Right forelimb (tissue), 1 donor: ENCODE data around the gene NECTIN4.
A peak's percentile ranks its signal among the peaks of the same experiment; 100 is the strongest.

ENCODE experiments used
- DNase-seq: peaks from one replicate; pipeline ENCODE4 v3.0.0-alpha.2; 2018

The NECTIN4 gene

DNA sequence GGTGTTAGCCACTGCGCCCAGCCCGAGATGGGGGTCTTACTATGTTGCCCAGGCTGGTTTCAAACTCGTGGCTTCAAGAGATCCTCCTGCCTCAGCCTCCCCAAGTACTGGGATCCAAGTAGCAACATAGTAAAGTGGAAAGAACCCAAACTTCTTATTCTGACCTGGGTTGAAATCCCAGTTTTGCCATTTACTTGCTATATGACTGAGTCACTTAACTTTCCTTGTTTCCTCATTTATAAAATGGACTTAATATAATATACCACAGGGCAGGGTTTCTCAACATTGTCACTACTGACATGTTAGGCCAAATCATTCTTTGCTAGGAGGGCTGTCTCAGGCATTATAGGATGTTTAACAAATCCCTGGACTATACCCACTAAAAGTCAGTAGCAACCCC is 21.8 kb upstream of the NECTIN4 start:
- no peak for DNase-seq

DNA sequence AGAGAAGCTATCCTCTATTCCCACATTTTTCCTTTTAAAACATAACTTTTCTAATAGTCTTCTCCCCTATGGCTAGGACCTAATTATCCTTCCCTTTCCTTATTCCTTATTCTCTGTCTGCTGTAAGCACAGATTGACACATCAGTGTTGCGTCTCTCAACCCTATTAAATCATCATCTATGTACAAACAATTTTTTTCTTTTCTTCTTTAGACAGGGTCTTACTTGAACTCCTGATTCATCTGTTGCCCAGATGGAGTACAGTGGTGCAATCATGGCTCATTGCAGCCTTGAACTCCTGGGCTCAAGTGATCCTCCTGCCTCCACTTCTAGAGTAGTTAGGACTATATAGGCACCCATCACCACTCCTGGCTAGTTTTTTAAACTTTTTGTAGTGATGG is 17.1 kb upstream of the NECTIN4 start:
- no peak for DNase-seq

DNA sequence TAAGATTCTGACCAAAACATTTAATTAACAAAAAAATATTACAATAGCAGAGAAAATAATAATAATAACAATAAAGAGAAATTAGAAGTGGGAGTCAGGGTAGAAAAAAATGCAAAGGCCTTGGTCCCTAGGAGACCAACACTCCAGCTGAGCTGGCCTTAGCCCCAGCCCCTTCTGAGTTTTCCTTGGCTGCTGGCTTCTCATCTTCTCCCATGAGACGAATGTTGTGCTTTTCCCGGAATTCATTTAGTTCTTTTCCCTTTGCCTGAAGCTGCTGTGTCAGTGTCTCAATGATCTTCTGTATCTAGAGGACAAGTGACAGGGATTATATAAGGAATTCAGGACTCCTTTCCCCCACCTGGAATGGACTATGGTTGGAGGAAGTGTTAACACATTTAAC is 11.2 kb upstream of the NECTIN4 start:
- no peak for DNase-seq

DNA sequence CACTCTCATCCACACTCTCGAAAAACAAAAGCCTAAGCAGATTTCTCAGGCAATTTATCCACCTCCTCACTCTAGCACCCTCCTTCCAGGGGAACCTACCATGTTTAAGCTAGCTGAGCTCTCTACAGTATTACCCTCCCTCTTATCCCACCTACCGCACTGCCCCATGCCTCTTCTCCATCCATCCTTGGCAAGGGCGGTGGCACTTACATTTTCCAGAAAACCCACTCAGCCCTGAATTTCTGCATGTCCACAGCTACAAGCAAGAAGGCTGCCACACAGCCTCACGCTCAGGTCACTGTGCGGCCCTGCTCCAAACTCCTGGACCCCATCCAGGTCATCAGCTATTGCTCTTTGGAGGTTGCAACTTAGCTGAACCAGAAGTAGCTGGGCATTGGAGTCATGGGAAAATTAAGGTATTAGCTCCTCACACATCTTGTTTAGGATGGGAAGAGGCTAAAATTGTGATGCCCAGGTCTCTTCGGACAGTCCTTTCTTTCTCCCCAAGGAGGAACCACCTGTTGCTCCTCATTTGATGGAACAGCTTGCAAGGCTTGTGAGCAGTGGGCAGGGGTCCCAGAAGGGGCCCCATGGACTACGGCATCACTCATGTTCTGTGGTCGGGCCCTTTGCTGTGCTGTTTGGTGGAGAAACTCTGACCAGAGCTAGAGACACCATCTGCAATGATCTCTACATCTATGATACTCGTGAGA is 9.9 kb upstream of the NECTIN4 start:
- no peak for DNase-seq

DNA sequence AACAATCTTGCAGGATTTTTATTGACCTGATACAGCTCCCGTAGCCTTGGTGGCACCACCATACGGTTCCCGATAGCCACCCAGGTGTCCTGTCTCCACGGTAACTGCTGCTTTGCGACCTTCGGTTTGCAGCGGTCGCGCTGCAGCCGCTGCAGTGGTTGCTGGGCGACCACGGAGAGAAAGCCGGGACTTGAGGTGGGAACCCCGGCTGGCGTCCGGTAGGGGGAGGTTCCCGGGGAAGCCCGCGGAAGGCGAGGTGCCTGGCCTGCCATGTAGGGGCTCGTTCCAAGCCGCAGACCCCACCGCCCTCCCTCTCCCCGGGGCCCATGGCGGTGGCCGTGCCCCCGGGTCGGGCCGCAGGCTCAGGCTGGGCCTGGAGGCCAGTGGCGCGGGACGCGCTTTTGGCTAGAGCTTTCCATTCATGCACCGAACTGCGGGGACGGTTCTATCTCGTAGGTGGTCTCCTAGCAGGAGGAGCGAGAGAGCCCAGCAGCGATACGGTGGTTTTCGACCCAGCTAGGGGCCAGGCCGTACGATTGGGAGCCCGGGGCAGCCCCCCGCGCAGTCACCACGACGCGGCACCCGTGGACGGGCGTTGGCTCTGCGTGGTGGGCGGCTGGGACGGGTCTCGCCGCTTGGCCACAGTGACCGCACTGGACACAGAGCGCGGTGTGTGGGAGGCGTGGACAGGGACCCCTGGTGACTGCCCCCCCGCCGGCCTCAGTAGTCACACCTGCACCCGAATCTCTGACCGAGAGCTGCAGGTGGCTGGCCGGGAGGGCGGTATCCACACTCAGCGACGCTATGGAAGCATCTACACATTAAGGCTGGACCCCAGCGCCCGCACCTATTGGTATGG is 9.1 kb upstream of the NECTIN4 start, which contains the start of gene KLHDC9:
TSS of gene KLHDC9 (plus strand) at position 152 of the 859 bp plus-strand sequence. CDS start at position 327, 175 bp downstream.
- peak; percentile 70 for DNase-seq

DNA sequence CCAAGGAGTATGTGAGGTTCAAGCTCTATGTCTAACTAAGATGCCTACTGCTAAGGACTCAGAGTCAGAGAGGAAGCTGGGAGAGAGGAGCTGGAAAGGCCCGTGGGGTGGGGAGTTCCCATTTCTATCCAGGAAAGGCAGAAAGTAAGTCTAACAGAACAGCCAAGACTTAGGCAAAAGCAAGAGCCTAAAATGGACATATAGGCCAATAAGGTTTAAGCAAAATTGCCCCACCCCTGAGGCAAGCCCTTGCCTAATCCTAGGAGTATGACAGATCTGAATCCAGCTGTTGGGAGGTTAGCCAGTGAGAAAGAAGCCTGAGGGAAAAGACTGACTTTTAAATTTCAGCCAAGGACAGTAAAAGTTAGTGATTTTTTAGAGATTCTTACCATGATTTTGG is 7.2 kb upstream of the NECTIN4 start:
- DNase-seq, result no peak

DNA sequence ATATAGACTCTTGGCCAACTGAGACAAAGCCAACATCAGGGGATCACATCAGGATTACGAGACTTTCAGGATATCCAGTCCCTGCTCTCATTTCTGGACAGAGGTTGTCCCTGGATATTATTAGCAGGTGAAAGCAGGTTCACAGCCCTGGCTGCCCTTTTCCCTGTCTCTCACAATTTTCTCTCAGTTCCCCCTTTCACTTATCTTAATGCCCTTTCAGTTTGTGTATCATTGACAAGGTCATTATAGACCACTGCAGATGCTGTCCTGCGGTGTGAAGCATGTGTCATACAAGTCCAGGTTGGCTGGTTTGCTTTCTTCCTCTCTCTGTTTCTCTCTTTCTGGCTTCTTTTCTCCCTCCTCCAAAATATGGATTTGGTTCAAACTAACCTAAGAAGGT is 6.7 kb upstream of the NECTIN4 start:
- DNase-seq, result no peak

DNA sequence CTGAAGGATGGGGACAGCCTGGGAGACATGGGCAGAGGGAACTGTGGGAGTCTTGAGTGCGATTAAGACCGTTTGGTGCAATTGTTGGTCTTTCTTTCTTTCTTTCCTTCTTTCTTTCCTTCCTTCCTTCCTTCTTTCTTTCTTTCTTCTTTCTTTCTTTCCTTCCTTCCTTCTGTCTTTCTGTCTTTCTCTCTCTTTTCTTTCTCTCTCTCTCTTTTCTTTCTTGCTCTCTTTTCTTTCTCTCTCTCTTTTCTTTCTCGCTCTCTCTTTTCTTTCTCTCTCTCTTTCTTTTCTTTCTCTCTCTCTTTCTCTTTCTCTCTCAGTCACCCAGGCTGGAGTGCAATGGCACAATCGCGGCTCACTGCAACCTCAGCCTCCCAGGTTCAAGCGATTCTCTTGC is 5.9 kb upstream of the NECTIN4 start:
- no peak for DNase-seq

DNA sequence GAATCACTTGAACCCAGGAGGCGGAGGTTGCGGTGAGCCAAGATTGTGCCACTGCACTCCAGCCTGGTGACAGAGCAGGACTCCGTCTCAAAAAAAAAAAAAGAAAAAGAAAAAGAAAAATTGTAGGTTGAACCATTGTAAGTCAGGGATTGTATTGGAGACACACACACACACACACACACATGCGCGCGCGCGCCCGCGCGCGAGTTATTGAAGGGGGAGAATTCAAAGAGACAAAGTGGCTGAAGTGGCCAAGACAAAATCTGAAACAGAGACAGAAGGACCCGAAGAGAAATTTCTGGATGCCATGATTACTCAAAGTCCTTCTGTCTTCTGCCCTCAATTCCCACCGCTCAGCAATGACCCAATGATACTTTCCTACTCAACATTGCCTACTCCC is 5.1 kb upstream of the NECTIN4 start:
- DNase-seq, result no peak

DNA sequence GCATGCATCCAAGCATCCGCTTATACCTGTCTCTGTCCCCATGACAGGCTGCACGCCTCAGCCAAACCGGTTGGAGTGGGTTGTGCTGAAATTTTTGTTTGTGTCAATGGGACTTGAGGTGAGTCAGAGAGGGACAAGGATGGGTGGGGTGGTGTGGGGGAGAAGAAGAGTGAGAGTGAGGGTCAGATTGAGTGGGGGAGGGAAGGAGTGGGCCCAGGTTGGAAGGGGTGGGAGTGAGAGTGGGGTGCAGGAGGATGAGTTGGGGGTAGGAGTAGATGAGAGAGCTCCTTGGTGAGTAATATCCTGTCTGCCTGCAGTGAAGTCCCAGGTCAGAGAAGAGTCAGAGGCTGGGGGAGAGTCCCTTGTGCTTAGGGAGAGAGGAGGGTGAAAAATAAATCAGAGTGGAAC is 3.3 kb upstream of the NECTIN4 start:
- DNase-seq, result no peak

DNA sequence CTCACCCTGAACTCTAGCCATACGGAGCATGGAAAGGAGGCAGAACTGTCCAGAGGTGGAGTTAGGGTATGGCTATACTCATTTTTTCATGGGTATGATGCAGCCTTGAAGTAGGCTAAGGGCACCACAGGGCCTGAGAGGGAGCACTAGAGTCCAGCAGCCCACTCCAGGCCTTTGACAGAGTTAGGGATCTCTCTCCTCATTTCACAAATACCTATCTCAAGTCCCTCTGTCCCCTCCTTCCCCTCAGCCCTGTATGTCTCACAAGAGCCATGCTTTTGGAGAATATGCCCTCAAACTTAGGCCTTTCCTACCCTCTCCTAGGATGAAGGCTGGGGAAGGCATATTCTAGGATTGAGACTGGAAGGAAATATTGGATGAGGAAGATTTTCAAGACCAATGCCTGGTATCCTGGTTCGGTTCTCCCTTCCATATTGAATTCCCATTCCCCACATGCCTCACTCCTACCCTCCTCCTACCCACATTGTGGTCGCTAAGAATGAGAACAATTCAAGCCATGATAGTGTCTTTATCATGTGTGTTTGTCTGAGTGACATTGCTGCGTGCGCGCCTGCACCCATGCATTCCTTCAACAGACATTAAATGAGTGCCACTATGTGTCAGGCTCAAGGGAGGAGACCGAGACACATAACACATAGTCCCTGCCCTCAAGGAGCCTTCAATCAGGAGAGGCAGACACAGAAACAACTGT is 2.6 kb upstream of the NECTIN4 start:
- no peak for DNase-seq

DNA sequence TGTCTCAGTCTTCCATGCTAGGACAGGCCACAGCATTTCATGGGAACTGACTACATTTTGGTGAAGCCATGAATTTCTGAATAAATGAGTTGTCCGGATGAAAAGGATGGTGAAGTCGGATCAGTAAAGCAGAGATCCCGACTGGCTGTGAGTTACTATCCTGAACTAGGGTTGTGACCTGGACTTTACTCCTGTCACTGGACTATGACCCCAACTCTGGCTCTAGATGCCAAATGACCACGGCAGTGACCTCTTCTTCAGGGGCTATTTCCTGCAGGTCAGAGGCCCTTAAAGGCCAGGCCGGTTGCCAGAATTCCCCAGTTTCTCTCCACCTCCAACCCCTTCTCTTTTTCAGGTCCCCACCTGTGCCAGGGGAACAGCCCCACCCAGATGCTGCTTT is 1.7 kb upstream of the NECTIN4 start:
- DNase-seq, result no peak

DNA sequence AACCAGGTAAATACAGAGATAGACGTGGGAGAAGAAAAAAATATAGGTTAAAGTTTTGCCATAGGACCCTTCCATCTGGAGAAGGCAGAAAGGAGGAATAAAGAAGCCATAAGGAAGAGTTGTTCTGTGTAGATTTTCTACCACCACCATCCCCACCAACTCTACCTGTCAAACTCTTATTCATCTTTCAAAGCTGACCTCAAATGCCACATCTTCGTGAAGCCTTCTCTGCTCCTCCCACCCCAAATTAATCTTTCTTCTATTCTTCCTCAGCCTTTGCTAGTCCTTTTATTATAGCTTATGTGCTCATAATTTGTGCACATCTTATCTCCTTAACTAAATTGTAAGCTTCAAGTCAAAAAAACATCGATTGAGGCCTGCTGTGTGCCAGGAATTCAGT is 1.3 kb upstream of the NECTIN4 start:
- no peak for DNase-seq

DNA sequence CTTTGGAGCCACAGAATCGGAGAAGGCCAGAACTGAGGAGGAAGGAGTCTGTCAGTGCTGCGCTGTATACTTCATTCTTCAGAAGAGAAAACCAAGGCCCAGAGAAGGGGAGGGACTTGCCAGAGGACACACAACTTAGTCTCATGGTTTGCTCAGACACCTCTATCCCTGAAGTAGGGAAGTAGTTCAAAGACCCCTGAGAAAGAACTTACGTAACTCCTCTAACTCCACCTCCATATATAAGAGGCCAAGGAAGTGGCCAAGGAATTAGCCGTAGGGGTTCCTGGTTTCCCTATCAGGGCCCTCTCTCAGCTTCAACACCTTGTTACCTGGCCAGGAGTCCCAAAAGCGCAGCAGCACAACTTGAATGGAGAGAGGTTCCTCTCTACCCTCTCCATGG is 580 bp upstream of the NECTIN4 start:
- DNase-seq, result no peak

DNA sequence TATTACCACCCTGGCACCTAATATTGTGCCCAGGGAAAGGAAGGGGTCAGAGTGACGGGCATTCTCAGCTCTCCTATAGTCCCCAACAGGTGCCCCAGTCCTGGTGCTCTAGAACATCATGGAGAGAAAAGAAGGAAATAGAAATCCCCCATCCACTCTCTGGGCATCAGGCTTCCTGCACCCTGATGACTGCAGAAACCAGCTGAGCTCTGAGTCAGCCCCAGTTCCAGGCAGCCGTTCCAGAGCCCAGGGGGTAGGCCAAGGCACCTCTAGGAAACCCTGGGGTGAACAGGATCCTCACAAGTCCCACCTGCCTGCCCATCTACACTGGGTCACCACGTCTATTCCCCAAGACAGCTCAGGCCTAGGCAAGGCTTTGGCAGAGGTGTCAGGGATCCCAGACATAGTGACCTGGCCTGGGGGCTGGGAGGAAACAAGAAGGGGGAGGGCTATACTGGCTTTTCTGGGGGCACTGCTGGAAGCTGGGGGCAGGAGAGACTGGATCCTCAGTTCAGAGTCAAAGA is 709 bp downstream of the NECTIN4 start:
- no peak for DNase-seq

DNA sequence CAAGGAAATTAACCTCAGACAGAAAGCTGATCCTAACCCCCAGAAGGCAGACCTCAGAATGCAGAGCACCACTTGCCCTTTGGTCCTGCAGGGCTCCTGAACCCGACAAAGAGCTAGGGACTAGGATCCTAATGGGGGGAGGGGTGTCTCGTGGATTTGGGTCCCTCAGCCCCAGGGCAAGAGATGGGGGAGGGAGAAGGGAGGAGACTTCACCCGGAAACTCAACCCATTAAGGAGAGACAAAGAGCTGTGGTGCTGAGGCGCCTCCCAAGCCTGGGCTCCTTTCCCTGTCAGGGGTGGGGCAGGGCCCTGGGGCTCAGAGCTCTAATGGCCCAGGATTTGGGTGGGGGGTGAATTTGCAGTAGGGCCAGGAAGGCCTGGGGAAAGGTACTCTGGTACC is 2.9 kb downstream of the NECTIN4 start:
- no peak for DNase-seq

DNA sequence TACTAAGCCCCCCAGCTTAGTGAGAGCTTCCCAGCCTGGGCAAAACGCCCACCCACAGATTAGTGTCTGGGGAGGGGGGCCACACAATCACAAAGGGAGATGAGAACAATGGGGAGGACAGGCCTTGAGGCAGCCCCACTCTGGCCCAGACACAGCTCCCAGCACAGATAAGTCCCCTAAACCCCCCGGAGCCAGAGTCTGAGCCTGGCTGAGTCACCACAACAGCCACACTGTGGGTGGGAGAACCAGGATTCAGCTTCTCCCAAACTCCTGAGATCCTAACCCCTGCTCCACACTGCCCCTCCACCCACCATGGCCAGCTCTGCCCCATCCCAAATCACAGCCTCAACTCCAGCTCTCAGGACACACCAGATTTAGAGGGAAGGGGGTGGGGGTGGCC is 4.2 kb downstream of the NECTIN4 start:
- no peak for DNase-seq

DNA sequence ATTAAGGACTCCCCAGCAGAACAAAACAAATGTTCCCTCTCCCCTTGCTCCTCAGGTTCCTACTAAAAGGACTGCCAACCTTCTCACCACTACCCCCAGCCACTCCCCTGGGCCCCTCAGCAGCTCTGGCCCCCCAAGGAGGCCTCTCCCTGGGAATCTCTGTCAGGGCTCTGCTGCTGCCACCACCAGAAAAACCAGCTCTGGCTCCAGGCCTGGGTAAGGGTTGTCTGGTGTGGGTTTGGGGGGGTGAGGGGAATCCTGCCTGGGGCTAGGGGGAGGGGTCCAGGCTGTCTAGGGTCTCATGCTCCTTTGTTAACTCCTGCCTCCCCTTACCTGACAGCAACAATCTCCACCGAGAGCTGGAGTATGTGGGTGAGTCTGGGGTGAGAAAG is 4.8 kb downstream of the NECTIN4 start:
- DNase-seq, result no peak

DNA sequence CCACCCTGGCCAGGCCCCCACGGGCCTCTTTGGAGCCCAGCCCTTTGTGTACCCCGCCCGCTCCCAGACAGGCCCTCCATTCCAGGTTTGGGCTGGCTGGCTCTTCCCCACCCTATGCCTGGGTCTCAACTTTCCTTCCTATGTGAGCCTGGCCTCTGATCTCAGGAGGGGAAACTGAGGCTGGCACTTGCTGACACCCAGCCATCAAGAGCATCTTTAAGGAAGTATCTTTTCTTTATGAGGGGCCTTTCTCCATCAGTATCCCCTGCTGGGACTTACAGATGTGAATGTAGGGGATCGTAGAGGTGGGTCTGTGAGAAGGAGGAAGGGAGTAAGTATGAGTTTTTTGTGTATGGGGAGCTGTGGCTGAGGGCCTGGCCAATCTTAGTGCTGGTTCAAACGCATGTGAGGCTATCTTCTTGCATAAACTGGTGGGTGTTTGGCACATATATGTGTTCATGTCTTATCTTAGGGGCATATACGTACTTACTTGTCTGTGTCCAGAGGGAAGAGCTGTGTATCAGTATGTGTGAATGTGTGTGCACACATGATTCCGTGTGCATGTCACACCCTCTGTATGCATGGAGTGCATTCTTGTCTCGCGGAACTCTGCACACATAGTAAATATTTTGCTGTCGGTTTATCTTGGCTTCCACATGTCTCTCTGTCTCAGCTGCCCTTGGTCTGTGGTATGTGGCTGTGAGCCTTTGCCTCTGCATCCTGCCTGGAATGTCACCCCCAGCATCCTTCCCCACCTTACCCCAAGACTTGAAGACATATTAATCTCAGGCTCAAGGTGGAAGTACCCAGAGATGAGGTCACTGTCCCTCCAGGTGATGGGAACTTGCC is 5.4 kb downstream of the NECTIN4 start:
- no peak for DNase-seq

DNA sequence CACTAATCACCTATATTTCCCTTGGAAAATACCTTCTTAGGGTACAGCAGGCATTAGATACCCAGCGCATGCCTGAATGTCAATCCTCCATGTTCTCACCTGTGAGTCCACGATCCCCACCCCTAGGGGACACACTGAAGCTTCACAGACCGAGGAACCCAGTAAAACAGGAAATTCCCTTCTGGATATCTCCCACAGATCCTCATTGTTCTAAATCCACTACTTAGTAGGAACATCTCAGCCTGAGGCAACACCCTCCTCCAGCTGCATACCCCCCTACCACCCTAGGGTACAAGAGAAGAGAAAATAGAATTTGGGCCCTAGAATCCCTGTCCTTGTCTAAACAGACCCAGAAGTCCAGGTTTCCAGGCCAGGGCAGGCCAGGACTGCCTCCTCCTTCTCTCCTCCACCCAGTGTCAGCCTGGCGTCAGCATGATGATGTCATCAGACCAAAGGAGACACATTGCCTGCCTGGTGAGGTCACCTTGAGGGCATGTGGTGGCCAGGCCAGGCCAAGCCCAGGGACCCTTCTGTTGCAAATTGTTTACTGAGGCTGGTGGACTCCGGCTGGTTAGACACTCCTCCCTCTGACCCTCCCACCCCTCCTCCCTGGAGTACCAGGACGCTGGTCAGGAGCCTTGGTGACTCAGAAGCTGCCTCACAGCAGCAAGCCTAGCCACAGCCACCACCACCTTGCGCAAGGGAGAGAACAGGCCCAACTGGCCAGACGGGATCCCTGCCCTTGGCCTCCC is 6.2 kb downstream of the NECTIN4 start:
- DNase-seq, result no peak

DNA sequence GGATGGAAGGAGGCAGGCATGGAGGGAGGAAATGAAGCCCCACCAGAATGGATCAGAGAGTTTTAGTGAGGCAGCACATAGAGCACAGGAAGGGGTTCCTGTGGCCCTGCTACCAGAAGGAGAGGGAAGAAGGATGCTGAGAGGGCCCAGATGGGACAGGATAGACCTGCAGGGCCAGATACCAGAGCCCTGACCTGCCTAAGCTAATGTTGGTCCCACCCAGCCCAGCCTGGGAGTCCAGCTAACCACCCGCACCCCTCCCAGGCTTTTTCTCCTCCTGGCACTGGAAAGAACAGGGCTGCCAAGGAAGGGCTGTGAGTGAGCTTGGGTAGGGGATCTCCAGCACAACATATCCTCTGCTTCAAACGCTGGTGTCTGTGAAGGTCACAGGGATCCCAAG is 6.9 kb downstream of the NECTIN4 start:
- DNase-seq, result no peak

DNA sequence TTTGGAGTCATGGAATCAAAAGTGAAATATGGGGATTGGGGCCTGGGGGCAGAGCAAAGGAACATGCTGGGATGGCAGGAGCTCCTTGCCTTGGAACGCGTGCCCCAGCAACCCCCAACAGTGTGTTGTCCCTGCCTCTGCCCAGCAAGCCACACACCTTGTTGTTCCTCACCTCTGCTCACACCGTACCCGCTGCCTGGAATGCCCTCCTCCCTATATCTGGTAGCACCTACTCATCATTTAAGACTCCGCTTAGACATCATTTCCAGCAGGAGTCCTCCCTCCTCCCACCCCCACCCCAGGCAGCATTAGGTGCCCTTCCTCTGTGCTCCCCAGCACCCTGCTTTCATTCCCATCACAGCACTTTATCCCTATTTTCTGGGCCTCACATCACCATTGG is 7.8 kb downstream of the NECTIN4 start:
- no peak for DNase-seq
